Measurements from ENCODE around the gene TMX4.

DNA sequence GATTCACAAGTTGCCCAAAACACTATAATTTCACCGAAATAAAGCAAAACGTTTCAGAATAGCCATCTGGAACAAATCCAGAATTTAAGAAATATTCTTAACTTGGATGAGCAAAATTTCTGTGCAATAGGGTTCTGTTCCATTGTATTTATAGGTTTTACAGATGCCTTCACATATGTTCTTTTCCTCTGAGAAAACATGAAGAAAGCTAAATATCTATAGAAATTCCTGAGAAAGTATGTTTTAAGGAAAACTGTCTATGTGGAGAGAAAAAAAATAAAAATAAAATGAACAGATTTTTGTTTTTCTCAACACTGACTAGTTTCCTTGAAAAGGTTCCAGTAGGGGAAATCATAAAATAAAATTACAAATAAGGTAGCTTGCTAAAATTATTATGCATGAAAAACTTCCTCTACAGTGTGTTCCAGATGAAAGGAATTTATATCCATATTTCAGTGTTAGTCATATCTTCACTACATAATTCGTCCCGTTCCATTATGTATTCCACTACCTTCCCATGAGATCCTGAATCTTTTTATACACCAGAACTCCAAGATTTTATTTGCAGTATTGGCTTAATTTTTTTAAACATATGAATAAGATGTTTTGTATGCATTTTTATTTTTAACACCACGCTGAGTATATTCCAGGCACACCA lies 42.4 kb upstream of the TMX4 start:
- no peak for TF ChIP-seq POLR2A (IDR thresholded peaks at IDR 0.05; ENCODE audit: low read depth, low read length)
- TF ChIP-seq POLR2AphosphoS5 (IDR thresholded peaks at IDR 0.05; ENCODE audit: low read depth, low read length) = no peak
- no peak for TF ChIP-seq TAF1 (IDR thresholded peaks at IDR 0.05; ENCODE audit: borderline replicate concordance, low read depth, low read length)
